Adipocyte (in vitro differentiated cells): ENCODE results near the gene MAP4K4.

ENCODE experiments used
- DNase-seq: peaks from one replicate; pipeline ENCODE4 v3.0.0-alpha.2; 2015; ENCODE audit warnings: low read depth
- H3K27me3 ChIP-seq: replicated peaks from 2 replicates; pipeline ENCODE4 v1.7.0; 2013; ENCODE audit warnings: mild to moderate bottlenecking, low read length, moderate library complexity; ENCODE audit not compliant: control insufficient read depth, insufficient read depth
- H3K36me3 ChIP-seq: 2 replicates; pipeline ENCODE4 v1.7.0; 2013; ENCODE audit warnings: low read length, mild to moderate bottlenecking, moderate library complexity; ENCODE audit not compliant: control insufficient read depth, insufficient read depth, severe bottlenecking
- H3K4me1 ChIP-seq: 2 replicates; pipeline ENCODE4 v1.7.0; 2013; ENCODE audit warnings: mild to moderate bottlenecking, low read length, moderate library complexity; ENCODE audit not compliant: control insufficient read depth, insufficient read depth
- H3K4me3 ChIP-seq: 2 replicates; pipeline ENCODE4 v1.7.0; 2013; ENCODE audit warnings: mild to moderate bottlenecking, low read length, moderate library complexity
- H3K9ac ChIP-seq: 2 replicates; pipeline ENCODE4 v1.7.0; 2013; ENCODE audit warnings: mild to moderate bottlenecking, low read length, moderate library complexity
- H3K9me3 ChIP-seq: 2 replicates; pipeline ENCODE4 v1.7.0; 2013; ENCODE audit warnings: mild to moderate bottlenecking, low read length, moderate library complexity; ENCODE audit not compliant: control insufficient read depth

The MAP4K4 gene

GRCh38 chr2:101823859-101824258 is 126.4 kb downstream of the MAP4K4 start:
- Histone ChIP-seq H3K36me3 (peaks cover 29% of the 10 kb centered on the region), H3K27me3 (no peaks in the 10 kb centered on the region), H3K9me3 (no peaks in the 10 kb centered on the region), H3K4me3 (no peak overlapping the region), H3K9ac (no peak overlapping the region), H3K4me1 (peaks cover 51% of the 10 kb centered on the region)
- peak; percentile 72 for DNase-seq

- H3K36me3 ChIP-seq = peaks cover 50% of the 10 kb centered on the region
- peaks cover 47% of the 10 kb centered on the region for H3K4me1 ChIP-seq
Measured at GRCh38 chr2:101826716-101827115, 129.2 kb downstream of the MAP4K4 start.

GRCh38 chr2:101827246-101827645 is 129.7 kb downstream of the MAP4K4 start:
- Histone ChIP-seq H3K27me3 (no peaks in the 10 kb centered on the region), H3K9me3 (no peaks in the 10 kb centered on the region), H3K9ac (no peak overlapping the region), H3K4me1 (peaks cover 48% of the 10 kb centered on the region), H3K4me3 (no peak overlapping the region), H3K36me3 (peaks cover 54% of the 10 kb centered on the region)
- DNase-seq = peak; percentile 77

More at GRCh38 chr2:101826716-101827115, 129.2 kb downstream of the MAP4K4 start:
- Histone ChIP-seq H3K27me3 (no peaks in the 10 kb centered on the region), H3K9ac (no peak overlapping the region), H3K4me3 (no peak overlapping the region), H3K9me3 (no peaks in the 10 kb centered on the region)
- no peak for DNase-seq

DNA sequence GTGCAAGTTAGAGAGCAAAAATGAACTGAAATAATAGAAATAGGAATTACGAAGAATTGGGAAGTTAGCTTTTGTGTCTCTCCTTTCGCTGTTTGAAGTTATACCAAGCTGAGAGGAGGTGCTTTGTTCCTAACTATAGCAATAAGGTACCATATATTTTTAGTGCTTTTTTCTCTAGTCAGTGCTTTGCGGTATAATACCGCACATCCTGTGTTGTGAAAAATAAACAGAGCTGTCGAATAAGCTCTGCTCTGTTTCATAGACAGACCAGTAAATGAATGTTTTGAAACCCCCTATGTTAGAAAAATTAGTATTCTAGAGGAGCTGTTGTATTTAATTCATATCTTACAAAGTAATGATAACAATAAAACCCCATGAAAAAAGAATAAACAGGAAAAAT is 130.8 kb downstream of the MAP4K4 start:
- Histone ChIP-seq H3K9ac (peak overlapping the region; percentile 30), H3K9me3 (no peaks in the 10 kb centered on the region), H3K4me3 (no peak overlapping the region), H3K36me3 (peaks cover 62% of the 10 kb centered on the region), H3K27me3 (no peaks in the 10 kb centered on the region), H3K4me1 (peaks cover 45% of the 10 kb centered on the region)
- DNase-seq = no peak

GRCh38 chr2:101828673-101829334 is 131.3 kb downstream of the MAP4K4 start:
- no peak for DNase-seq
- H3K9me3 ChIP-seq = no peaks in the 10 kb centered on the region
- H3K36me3 ChIP-seq = peaks cover 66% of the 10 kb centered on the region
- H3K4me3 ChIP-seq = no peak overlapping the region
- no peaks in the 10 kb centered on the region for H3K27me3 ChIP-seq
- peak overlapping the region; percentile 30 for H3K9ac ChIP-seq
- H3K4me1 ChIP-seq = peaks cover 40% of the 10 kb centered on the region

GRCh38 chr2:101829429-101829828 is 131.9 kb downstream of the MAP4K4 start:
- Histone ChIP-seq H3K9ac (no peak overlapping the region), H3K36me3 (peaks cover 71% of the 10 kb centered on the region), H3K4me1 (peaks cover 40% of the 10 kb centered on the region), H3K4me3 (no peak overlapping the region), H3K9me3 (no peaks in the 10 kb centered on the region), H3K27me3 (no peaks in the 10 kb centered on the region)
- DNase-seq = no peak

GRCh38 chr2:101830146-101830545 is 132.6 kb downstream of the MAP4K4 start:
- H3K9ac ChIP-seq = no peak overlapping the region
- H3K27me3 ChIP-seq = no peaks in the 10 kb centered on the region
- H3K4me1 ChIP-seq = peaks cover 40% of the 10 kb centered on the region
- H3K36me3 ChIP-seq = peaks cover 76% of the 10 kb centered on the region
- DNase-seq = no peak
- no peaks in the 10 kb centered on the region for H3K9me3 ChIP-seq
- H3K4me3 ChIP-seq = no peak overlapping the region

DNA sequence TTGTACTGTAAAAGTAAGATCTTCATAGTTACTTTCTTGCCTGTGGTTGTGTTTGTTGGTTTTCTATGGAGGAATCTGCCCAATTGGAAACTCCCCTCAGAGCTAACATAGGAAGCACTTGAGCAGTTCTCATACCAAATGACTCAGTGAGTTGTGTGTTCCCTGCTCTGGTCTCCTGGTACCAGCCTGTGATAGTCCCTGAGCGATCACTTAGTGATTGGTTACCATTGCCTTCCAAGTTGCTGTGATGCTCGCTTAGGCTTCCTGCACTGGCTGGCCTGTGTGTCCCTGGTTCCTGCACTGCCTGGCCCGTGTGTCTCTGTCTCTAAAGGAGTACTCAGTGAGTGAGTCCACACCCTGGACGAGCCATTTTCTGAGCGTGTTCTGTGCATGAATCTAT is 133.0 kb downstream of the MAP4K4 start:
- H3K9ac ChIP-seq = no peak overlapping the region
- peak; percentile 43 for DNase-seq
- no peak overlapping the region for H3K4me3 ChIP-seq
- H3K27me3 ChIP-seq = no peaks in the 10 kb centered on the region
- H3K36me3 ChIP-seq = peaks cover 76% of the 10 kb centered on the region
- no peaks in the 10 kb centered on the region for H3K9me3 ChIP-seq
- H3K4me1 ChIP-seq = peaks cover 40% of the 10 kb centered on the region

- Histone ChIP-seq H3K27me3 (no peaks in the 10 kb centered on the region), H3K9me3 (no peaks in the 10 kb centered on the region), H3K4me1 (peaks cover 40% of the 10 kb centered on the region), H3K9ac (peak overlapping the region; percentile 37), H3K4me3 (no peak overlapping the region), H3K36me3 (peaks cover 76% of the 10 kb centered on the region)
- peak; percentile 90 for DNase-seq
Measured at GRCh38 chr2:101831351-101831865, 133.9 kb downstream of the MAP4K4 start.

DNA sequence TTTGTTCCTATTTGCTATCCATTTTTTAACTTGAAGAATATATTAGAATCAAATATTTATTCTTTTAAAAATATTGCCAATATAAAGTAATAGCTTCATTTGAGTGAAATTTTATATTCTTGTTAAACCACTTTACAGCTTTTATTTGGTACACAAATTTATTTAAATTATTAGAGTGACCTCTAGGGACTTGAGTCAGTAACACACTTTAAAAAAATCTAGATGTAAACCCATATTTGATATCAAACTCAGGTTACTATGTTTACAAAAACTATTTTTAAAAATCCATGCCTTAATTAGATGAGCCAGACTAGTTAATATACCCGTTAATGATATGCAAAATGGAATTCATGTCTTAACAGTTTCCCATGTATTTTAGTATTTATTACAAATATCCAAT is 134.6 kb downstream of the MAP4K4 start:
- H3K36me3 ChIP-seq = peaks cover 76% of the 10 kb centered on the region
- H3K27me3 ChIP-seq = no peaks in the 10 kb centered on the region
- no peaks in the 10 kb centered on the region for H3K9me3 ChIP-seq
- no peak overlapping the region for H3K4me3 ChIP-seq
- peak; percentile 47 for DNase-seq
- no peak overlapping the region for H3K9ac ChIP-seq
- peaks cover 35% of the 10 kb centered on the region for H3K4me1 ChIP-seq

GRCh38 chr2:101833890-101834523 is 136.5 kb downstream of the MAP4K4 start:
- no peak for DNase-seq
- Histone ChIP-seq H3K27me3 (no peaks in the 10 kb centered on the region), H3K9ac (no peak overlapping the region), H3K9me3 (no peaks in the 10 kb centered on the region), H3K36me3 (peaks cover 88% of the 10 kb centered on the region), H3K4me1 (peaks cover 20% of the 10 kb centered on the region), H3K4me3 (no peak overlapping the region)
